Bone marrow (tissue), 2 donors: ENCODE data around the gene LIF.
"Not testable (repeated sequence)": the region's sequence is repeated elsewhere in the genome, so short reads cannot be mapped to it uniquely, and the experiment has no call there.

ENCODE experiments used
- DNase-seq, 2 donors: peaks; one replicate each; lab custom pipeline; 2025; lab: John Stamatoyannopoulos, UW

LIF gene

DNA sequence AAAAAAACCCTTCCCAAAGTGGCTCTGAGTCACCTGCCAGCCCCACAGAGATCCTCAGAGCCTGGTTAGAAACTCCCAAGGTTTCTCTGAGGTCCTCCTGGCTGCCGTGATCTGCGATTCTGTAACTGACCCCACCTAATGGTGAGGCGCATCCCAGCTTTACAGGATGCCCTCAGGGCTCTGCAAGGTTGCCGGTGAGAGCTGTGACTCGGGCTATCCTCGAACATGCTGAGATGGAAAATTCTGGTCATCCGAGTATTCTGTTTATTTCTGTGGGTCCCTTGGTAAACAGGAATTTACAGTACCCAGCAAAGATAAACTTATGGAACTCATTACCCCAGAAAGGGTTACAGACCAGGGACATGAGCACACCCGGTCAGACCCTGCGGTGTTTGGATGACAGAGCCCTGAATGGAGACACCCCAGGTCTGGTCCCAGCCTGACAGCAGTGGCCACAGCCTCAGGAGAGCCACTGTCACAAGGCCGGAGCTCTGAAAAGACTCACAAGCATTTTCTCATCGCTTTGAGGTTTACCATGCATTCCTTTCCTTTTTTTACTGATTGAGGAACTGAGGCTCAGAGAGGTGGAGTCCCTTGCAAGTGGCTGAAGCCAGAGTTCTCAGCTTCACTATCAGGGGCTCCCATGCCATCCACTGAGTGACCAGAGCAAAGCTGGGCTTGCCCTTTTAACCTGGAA, 22.2 kb downstream of the LIF start:
- DNase-seq = no peak

DNA sequence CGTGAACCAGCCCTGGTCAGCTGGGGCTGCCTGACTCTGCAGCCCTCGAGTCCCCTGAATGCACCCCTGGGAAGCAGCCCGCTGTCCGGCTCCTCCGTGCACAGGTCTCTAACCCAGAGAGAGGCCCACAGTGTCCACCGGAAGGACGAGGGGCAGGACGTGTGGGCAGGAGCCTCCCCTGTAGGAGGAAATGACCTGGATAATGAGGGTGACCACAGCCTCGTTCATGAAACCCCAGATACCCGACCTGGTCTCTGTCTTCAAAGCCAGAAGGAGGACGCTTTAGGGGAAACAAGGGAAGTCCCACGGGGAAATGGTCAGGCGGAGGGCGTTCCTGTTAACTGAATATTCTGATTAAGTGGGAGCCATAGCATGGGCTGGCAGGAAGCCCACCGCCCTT, 23.3 kb downstream of the LIF start:
- DNase-seq = no peak

DNA sequence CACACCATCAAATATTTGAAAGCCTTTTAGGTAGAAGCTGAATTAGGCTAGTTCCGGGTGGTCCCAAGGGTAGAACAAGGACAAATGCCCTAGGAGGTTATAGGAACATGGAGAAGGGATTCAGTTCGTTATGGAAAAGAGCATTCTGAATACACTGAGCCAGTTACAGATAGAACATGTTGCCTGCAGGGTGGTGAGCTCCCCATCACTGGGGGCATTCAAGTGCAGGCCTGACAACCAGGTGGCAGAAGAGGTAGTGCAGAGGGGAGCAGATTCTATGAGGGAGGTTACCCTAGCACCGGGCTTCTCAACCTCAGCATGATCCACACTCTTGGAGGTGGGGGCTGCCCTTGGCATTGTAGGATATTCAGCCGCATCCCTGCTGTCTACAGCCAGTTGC, 24.2 kb downstream of the LIF start:
- DNase-seq = no peak

DNA sequence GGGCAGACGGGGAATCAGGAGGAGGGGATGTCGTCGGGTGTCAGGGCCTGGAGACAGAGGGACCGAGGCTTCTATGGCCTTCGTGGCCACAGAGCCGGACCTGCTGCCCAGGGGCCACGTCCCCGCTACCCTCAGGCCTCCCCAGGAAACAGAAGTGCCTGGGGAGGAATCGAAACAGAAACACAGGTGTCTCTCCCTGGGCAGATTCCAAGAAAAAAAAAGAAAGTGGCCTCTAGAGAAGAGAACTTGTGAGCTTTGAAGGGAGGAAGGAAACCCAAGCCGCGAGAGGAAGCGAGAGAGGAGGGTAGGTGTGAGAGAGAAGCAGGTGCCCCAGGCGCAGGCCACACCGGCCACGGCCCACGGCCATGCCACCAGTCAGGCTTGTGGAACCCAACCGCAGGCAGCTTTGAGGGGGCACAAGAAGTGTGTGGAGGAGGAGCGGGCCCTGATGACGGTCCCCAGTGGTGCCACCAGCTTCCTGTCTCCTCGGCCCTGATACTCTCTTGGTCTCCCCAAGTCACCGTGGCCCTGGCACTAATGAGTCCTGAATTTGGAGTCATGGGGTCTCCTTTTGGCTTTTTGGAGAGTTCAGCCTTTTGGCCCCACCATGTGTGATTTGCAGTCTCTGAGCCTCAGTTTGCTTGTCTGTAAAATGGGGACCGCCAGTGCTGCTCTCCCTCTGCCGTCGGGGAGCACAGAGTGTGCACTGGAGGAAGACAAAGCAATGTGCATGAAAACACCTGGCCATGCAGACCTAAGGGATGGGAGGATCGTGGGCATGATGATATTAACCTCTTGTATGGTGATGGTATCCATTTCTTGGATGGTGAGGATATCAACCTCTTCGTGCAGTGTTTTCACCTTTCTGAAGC, 25.2 kb downstream of the LIF start:
- DNase-seq = peak in 1 of 2 donors; percentile 9

DNA sequence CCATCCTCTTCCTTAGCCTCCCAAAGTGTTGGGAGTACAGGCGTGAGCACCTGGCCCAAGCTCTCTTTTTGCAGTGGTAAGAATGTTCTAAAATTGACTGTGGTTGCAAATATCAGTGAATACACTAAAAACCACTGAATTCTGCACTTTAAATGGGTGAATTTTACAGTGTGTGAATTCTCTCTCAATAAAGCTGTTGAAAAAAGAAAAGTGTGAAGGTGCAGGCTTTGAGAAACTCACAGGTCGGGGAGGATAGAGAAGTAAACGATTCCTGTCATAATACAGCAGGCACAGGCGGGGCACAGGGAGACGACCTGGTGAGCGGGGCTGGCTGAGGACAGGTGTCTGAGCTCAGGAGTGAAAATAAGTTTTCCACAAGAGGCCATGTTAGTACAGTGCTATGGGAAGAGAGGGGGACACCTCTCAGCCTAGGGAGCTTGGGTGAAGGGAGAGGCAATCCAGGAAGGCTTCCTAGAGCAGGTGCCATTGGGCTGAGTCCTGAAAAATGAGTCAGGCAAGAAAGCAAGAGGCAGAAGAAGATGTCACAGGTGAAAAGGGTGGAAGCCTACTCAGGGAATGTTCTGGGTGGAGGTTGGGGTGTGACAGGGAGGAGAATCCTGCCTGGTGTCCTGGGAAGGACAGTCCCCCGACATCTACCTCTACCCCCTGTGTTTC, 26.1 kb downstream of the LIF start:
- no peak for DNase-seq

DNA sequence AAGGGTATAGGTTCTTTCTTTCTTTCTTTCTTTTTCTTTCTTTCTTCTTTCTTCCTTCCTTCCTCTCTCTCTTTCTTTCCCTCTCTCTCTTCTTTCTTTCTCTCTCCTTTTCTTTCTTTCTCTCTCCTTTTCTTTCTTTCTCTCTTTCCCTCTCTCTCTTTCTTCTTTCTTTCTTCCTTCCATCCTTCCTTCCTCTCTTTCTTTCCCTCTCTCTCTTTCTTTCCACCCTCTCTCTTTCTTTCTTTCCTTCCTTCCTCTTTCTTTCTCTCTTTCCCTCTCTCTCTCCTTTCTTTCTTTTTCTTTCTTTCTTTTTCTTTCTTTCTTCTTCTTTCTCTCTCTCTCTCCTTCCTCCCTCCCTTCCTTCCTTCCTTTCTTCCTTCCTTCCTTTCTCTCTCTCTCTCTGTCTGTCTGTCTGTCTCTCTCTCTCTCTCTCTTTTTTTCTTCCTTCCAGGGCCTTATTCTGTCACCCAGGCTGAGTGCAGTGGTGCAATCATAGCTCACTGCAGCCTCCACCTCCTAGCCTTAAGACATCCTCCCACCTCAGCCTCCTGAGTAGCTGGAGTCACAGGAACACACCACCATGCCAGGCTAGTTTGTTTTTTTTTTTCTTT, 26.8 kb downstream of the LIF start:
- DNase-seq = no peak

DNA sequence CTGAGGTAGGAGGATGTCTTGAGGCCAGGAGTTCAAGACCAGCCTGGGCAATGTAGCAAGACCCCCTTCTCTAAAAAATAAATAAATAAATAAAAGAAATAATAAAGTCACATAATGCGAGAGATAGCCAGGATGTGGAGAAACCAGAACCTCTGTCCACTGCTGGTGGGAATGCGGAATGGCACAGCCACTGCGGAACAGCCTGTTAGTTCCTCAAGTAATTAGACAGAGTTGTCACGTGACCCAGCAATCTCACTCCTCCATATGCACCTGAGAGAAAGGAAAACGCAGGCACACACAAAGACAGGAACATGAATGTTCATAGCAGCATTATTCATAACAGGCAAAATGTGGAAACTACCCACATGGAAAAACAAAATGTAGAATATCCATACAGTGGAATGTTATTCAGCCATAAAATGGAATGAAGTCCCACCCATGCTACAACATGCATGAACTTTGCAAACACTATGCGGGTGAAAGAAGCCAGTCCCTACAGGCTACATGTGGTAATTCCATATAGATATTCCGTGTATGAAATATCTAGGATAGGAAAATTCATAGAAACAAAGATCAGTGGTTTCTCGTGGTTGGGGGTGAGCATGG, 27.4 kb downstream of the LIF start:
- no peak for DNase-seq

DNA sequence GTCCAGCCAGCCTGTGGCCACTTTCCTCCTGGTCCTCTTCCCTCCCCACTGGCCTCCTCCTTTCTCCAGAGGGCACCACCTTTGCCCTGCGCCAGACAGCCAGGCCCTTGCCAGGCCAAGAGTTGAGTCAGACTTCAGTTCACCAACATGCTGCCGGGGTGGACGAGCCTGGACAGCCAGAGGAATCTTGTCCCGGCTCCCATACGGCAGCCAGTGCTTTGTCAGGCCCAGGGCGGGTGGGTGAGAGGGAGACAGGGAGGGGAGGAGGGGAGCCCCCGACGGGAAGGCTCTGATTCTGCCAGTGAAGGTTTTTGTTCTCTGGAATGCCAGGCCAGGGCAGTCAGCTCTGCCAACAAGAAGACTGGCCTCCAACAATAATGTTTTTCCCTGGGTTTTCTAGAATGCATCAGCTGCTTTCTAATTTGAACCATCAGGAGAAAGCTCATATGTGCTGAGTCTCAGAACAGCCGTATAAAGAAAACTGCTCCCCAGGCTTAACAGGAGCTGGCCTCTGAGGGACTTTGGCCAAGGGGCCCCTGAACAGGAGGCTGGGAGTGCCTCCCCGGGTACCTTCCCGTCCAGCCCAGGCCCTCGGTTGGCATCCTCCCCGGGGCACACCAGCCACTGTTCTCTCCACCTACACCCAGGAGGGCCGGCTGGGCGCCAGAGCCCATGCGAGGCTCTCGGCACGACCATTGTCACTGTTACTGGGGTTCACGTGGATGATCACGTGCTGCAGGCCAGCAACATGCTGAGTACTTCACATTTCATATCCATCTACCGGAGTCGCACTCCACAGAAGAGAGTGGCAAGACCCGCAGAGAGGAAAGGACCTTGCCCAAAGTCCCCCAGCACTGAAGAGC, 28.6 kb downstream of the LIF start:
- DNase-seq = no peak

DNA sequence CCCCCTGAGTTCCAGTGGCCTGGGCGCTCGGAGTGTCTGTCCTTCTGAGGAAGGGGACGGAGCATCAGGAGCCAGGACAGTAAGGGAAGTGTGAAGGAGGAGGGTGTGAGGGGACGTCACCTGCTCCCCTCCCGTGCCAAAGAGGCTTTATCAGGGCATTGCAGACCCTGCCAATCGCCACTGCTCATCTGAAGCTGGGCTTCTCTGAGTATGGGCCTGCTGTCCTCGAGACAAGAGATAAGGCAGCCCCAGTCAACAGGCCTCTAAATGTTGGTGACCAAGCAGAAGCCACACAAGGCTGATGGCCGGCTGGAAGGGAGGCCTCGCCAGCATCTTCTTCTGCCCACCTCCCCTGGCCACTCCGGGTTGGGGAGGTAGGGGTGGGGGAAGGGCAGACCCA, 29.8 kb downstream of the LIF start:
- no peak for DNase-seq

DNA sequence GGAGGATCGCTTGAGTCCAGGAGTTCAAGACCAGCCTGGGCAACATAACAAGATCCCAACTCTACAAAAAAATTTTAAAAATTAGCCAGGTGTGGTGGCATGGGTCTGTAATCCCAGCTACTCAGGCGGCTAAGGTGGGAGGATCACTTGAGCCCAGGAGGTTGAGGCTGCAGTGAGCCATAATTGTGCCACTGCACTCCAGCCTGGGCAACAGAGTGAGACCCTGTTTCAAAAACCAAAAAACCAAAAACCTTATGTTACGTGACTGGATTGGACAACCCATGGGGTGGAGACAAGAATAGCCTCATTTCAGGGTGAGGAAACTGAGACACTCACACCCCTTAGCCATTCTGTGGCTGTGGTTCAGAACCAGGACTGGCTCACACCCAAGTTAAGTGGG, 30.3 kb downstream of the LIF start:
- not testable (repeated sequence) for DNase-seq

DNA sequence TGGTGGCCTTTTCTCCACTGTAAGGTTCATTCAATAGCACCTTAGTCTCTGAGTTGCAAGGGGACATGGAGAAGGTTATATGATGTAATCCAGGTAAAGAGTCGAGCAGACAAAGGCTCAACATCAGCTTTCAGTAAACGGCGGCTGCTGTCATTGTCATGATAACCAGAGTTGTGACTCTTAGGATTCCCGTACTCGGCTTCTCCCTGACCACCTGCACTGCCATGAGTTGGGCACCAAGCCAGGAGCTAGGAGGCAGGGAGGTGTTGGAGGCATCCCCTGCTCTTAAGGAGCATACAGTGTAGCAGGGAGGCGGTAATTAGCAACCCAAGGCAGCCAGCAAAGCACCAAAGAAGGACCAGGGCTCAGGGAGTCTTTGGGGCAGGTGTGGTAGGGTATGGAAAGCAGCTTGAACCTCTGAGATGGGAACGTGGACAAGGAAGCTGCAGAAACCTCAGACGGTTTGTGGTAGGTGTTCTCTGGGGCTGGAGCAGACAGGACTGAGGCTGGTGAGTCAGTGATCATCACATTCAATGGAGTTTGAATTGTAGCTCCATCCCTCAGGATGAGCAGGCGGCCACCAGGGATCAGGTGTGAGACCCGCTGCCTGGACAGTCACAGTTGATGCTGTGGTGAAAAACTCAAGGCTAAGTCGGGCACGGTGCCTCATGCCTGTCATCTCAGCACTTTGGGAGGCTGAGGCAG, 31.7 kb downstream of the LIF start:
- no peak for DNase-seq

DNA sequence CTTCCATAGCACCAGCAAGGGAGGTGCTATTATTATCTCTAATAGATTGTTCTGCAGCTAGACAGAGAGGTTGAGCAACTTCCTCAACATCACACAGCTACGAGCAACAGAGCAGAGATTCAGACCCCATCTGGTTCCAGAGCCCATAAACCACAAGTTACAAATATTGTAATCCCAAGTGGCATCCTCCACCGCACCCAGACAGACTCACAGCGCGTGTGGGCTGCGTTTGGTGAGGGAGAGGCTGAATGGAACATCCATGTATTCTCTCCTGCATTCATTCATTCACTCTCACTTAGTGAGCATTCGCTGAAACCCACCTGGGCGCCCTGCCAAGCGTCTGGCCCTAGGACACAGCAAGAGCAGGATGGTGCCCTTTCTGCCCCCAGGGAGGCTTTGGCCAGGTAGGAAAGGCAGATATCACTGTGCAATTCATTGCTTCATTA, 33.5 kb downstream of the LIF start:
- DNase-seq = no peak

DNA sequence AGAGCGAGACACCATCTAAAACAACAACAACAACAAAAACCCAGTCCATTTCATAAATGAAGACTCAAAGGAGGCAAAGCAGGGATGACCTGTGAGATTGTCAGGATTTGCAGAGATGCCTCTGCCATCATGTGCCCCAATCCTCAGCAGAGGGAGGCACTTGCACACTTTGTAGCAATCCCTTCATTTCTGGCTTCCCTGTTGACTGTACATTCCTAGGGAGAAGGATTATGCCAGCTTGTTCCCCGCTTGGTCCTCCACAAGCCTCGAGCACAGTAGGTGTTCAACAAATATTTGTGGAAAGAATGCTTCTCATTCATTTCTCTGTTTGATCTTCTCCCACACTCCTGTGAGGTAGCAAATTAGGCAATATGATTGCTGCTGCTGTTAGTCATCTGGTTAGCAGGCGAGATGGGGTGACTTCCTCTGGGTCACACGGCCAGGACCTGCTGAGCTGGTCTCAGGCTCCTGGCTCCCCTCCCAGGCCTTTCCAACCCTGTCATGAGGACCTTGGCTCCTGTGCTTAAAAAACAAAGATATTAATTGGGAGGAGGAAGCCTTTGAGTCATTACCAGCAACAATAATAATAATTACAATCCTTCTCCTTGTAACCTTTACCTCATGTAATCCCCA, 34.1 kb downstream of the LIF start:
- peak; percentile 18 to 27 for DNase-seq

DNA sequence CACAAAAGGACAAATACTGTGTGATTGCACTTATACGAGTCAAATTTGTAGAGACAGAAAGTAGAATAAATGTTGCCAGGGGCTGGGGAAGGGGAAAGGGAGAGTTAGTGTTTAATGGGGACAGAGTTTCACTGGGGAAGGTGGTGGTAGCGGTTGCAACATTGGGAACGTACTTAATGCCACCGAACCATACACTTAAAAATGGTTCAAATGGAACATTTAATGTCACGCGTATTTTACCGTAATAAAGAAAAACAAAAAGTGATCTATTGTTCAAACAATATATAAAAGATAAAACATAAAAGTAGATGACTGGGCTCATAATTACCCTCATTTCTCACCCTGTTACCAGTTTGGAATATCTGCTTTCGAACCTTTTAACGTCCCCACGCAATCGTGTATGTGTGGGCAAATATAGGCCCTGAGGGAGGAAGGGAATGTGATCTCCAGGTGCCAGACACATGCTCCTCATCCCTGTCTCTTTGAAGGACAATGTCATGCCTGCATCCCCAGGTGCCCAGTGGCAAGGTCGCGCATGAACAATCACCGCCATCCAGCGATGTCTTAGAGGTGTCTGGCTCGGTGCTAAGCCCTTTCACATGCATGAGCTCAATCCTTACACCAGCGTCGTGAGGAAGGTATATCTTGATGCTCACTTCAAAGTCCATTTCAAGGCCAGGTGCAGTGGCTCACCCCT, 35.3 kb downstream of the LIF start:
- no peak for DNase-seq

DNA sequence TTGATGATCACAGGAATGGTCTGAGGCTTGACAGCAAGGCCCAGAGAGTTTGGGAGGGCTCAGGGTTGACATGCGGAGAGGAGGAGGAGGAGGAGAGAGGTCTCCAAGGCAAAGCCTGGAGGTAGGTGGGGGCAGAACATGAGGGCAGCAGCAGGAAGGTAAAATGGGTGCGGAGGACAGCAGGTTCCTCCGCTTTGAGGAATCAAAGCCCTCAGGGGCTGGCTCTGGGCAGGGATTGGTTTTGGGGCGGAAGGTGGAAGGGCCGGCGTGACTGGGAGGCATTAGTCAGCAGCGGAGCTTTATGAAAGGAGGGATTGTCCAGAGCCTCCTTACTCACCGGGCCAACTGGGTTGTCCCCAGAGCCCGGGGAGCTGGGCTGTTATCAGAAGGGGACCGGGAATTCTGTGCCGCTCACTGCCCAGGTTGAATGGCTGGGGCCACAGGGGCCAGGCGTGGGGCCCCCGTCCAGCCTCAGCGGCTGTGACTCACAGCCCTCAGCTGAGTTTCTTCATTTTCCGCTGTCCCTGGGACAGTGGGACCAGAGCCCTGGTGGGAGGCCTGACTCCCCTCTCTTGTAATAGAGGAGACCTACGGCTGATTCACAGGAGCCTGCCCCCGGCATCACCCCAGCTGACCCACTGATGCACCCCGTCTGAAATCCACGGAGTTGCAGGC, 36.2 kb downstream of the LIF start:
- DNase-seq = no peak

DNA sequence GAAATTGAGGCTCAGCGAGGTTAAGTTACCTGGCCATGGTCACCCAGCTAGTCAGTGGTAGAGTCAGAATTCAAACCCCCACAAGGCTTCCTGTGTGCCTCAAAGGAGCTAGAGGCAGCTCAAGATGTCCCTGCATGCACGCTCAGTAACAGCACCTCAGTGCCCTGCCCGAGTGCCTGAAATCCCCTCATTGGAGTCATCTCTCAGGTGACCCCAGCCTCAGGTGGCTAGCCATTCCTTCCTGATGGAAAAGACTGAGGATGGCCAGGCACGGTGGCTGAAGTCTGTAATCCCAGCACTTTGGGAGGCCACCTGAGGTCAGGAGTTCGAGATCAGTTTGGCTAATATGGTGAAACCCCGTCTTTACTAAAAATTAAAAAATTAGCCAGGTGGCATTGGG, 36.9 kb downstream of the LIF start:
- DNase-seq = no peak

DNA sequence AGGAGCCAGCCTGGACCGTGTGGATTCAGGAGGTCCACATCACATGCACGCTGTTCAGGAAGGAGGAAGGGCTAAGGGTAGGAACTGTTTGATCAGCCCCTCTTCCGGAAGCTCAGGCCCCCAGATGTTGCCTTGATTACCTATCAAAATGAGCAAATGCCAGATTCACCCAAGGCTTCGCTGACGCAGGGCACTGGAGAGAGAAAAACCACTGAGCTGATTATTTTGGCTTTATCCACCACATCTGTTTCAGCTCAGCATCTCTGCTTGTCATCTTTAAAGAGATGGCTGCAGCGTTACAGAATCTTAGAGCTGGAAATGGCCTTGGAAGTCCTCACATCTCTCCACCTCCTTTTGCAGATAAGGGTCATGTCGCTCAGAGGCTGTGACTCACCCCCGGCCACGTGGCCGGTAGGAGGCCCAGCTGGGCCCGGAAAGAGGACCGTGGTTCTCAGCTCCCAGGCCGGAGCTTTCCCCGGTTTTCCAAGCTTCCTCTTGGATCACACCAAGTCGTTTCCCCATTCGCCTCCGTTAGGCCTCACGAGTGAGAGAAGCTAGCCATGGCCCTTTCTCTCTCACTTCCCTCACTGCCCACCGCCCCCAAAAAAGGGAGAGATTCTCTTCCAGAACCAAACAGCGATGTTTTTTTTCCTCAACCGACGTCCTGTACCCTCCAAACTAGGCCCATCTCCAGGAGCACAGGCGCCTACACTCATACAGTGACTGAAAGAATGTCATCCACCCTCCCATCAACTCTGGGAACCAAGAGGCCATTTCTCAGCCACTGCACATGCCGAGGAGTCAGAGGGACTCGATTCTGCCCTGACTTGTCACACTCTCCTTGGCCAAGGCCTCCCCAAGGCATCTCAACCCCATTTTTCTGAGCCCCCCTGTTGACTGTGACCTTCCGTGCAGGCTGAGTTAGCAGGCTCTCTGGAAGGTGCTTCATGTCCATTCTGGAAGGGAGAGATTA, 37.6 kb downstream of the LIF start:
- no peak for DNase-seq

DNA sequence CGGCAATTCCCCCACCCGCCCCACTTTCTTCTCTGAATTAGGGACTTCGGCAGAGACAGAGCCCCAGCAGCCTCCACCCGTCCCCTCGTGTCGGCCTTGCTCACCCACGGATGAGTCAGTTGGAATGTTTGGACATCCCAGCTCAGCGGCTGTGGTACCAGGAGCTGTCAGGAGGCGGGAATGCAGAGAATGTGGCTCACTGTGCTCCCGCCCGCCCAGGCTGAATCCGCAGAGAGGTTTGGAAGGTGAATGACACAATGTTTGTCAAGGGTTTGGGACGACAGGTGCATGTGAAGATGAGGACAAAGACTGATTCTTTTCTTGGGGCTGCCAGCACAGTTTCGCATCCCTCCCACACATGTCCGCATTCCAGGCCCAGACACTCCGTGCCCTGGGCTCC, 39.6 kb downstream of the LIF start:
- no peak for DNase-seq
